OCI-LY1 (cell line): ENCODE data around the gene CDC42.

Source experiments
- CTCF ChIP-seq: fragments of 200-600 bp; sonication (generic), shearing (Covaris generic); IDR thresholded peaks from 2 replicates; pipeline ENCODE4 v1.5.1; 2017; ENCODE audit warnings: mild to moderate bottlenecking, antibody characterized with exemption, low read length, moderate library complexity, mixed read lengths
- EZH2 ChIP-seq: fragments of 200-600 bp; sonication (generic), shearing (Covaris generic); IDR thresholded peaks from 2 replicates; pipeline ENCODE4 v1.8.0; 2017; ENCODE audit warnings: borderline replicate concordance, mixed run types, mild to moderate bottlenecking, antibody characterized with exemption, low read length, moderate library complexity, mixed read lengths

GRCh38 chr1:22044690-22045420, 7.7 kb upstream of the CDC42 start:
- TF ChIP-seq CTCF = no peak
- TF ChIP-seq EZH2 = no peak
